K562 (cell line): Measurements from ENCODE around the gene LRRC25. TPM values are rescaled to one million over a fixed set of nuclear protein-coding genes. Genes with fewer than 3 reads are reported as not detected.

Experiments
- ERF ChIP-seq: fragments of 450-650 bp; formaldehyde crosslinking; IDR thresholded peaks from 2 replicates; pipeline ENCODE4 v1.4.0; 2020; ENCODE audit warnings: mild to moderate bottlenecking, mixed read lengths
- FOXJ3 ChIP-seq: sonication (generic); formaldehyde crosslinking; IDR thresholded peaks from 2 replicates; pipeline ENCODE4 v1.4.0; 2020; ENCODE audit warnings: mild to moderate bottlenecking, missing genetic modification reagents
- MEIS2 ChIP-seq: fragments of 450-650 bp; IDR thresholded peaks from 2 replicates; pipeline ENCODE4 v1.6.1; 2014; ENCODE audit warnings: mild to moderate bottlenecking; ENCODE audit not compliant: partially characterized antibody
- MTA2 ChIP-seq: fragments of 450-650 bp; IDR thresholded peaks from 2 replicates; pipeline ENCODE4 v1.6.1; 2016; ENCODE audit warnings: low read depth
- NCOA4 ChIP-seq: fragments of 450-650 bp; IDR thresholded peaks from 2 replicates; pipeline ENCODE4 v1.6.1; 2018; ENCODE audit warnings: mild to moderate bottlenecking; ENCODE audit not compliant: partially characterized antibody
- NFIX ChIP-seq: fragments of 250-450 bp; sonication (Bioruptor Pico); IDR thresholded peaks from 2 replicates; pipeline ENCODE4 v1.4.0; 2020; ENCODE audit warnings: low read depth, mild to moderate bottlenecking, moderate library complexity
- PCBP2 ChIP-seq: fragments of 200-400 bp; formaldehyde crosslinking; IDR thresholded peaks from 2 replicates; pipeline ENCODE4 v1.6.1; 2018; ENCODE audit warnings: low read length, low read depth, mild to moderate bottlenecking, moderate library complexity; ENCODE audit not compliant: poor library complexity, severe bottlenecking
- RFX1 ChIP-seq: fragments of 450-650 bp; IDR thresholded peaks from 2 replicates; pipeline ENCODE4 v1.6.1; 2016; ENCODE audit warnings: mild to moderate bottlenecking, moderate library complexity
- RFX7 ChIP-seq: fragments of 250-450 bp; sonication (Bioruptor Pico); IDR thresholded peaks from 2 replicates; pipeline ENCODE4 v1.5.1; 2021; ENCODE audit warnings: mild to moderate bottlenecking
- RUNX1 ChIP-seq: sonication (generic); IDR thresholded peaks from 2 replicates; pipeline ENCODE4 v1.6.1; 2016; ENCODE audit warnings: antibody characterized with exemption, low read depth
- SETDB1 ChIP-seq: IDR thresholded peaks from one replicate; pipeline ENCODE4 v1.6.1; 2012; ENCODE audit warnings: low read length, control low read depth, inconsistent platforms
- STAG1 ChIP-seq: sonication (generic); formaldehyde crosslinking; IDR thresholded peaks from 2 replicates; pipeline ENCODE4 v1.5.0; 2020; ENCODE audit warnings: missing genetic modification reagents, borderline replicate concordance
- USF1 ChIP-seq: sonication (generic); formaldehyde crosslinking; IDR thresholded peaks from 2 replicates; pipeline ENCODE4 v1.9.0; 2022; ENCODE audit warnings: mild to moderate bottlenecking, missing genetic modification reagents
- ZNF695 ChIP-seq: fragments of 450-650 bp; formaldehyde crosslinking; IDR thresholded peaks from 2 replicates; pipeline ENCODE4 v1.4.0; 2020; ENCODE audit warnings: mild to moderate bottlenecking, moderate library complexity
- polyA plus RNA-seq, 8 experiments: library from polyadenylated mRNA; depleted of rRNA in 4 of 8; stranded (reverse) in 5 of 8; unstranded in 3 of 8; fragments of >200 nt; fragmentation: Nextera tagmentation in 2 of 8; fragmentation: Illumina TruSeq in 1 of 8; extraction: Ambion mirVana in 2 of 8; extraction: Trizol in 1 of 8; gene quantifications; 2 replicates each; pipeline versions ENCODE4 v1.2.1 to v1.2.3, GENCODE V29; 2011 to 2014; ENCODE audit warnings: inconsistent platforms in 1 of 8, missing spikeins in 1 of 8
- total RNA-seq, 7 experiments: library from RNA; depleted of rRNA in 6 of 7; stranded (reverse); fragments of >200 nt in 6 of 7; fragmentation: Illumina TruSeq in 2 of 7; extraction: Trizol in 2 of 7; gene quantifications; 2 replicates each; pipeline versions ENCODE4 v1.2.1 to v1.2.3, GENCODE V29; 2011 to 2021; ENCODE audit warnings: low replicate concordance in 1 of 7
- TF ChIP-seq, protein P1 (sequence below): fragments of 450-650 bp; IDR thresholded peaks from one replicate; pipeline ENCODE4 v1.6.1; 2018; ENCODE audit warnings: mild to moderate bottlenecking, moderate library complexity; ENCODE audit not compliant: partially characterized antibody
- TF ChIP-seq, protein P2 (sequence below): sonication (generic); formaldehyde crosslinking; IDR thresholded peaks from 2 replicates; pipeline ENCODE4 v1.8.0; 2022; ENCODE audit warnings: mild to moderate bottlenecking, low read depth, missing genetic modification reagents
- TF ChIP-seq, protein P3 (sequence below), 2 experiments: fragments of 150-350 bp in 1 of 2; IDR thresholded peaks; 2 replicates each; pipeline ENCODE4 v1.6.1; 2012 to 2016; ENCODE audit warnings: low read depth in 2 of 2, low read length in 2 of 2, mild to moderate bottlenecking in 1 of 2, moderate library complexity in 1 of 2
- TF ChIP-seq, protein P4 (sequence below): fragments of 450-650 bp; IDR thresholded peaks from 2 replicates; pipeline ENCODE4 v1.6.1; 2017; ENCODE audit warnings: mild to moderate bottlenecking, moderate library complexity

Gene LRRC25
- total and polyA plus RNA-seq, 9 of the 15 experiments (the other 6 are each of a cell fraction or from before 2014, with no cell fraction given) = 0.07 to 0.36 (median 0.10) TPM; not detected in 3

- no peak for TF ChIP-seq USF1 (CRISPR knock-in tag)
- no peak for TF ChIP-seq NFIX (CRISPR knock-in tag)
- no peak for TF ChIP-seq FOXJ3 (CRISPR knock-in tag)
- 0 out of 2 replicates have a peak, but pooled peaks have one; percentile 24 for TF ChIP-seq RUNX1
- no peak for TF ChIP-seq RFX7 (CRISPR knock-in tag)
- no peak for TF ChIP-seq MEIS2
- TF ChIP-seq, protein P1, sequence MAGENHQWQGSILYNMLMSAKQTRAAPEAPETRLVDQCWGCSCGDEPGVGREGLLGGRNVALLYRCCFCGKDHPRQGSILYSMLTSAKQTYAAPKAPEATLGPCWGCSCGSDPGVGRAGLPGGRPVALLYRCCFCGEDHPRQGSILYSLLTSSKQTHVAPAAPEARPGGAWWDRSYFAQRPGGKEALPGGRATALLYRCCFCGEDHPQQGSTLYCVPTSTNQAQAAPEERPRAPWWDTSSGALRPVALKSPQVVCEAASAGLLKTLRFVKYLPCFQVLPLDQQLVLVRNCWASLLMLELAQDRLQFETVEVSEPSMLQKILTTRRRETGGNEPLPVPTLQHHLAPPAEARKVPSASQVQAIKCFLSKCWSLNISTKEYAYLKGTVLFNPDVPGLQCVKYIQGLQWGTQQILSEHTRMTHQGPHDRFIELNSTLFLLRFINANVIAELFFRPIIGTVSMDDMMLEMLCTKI = no peak
- TF ChIP-seq NCOA4 = no peak
- TF ChIP-seq, protein P2, sequence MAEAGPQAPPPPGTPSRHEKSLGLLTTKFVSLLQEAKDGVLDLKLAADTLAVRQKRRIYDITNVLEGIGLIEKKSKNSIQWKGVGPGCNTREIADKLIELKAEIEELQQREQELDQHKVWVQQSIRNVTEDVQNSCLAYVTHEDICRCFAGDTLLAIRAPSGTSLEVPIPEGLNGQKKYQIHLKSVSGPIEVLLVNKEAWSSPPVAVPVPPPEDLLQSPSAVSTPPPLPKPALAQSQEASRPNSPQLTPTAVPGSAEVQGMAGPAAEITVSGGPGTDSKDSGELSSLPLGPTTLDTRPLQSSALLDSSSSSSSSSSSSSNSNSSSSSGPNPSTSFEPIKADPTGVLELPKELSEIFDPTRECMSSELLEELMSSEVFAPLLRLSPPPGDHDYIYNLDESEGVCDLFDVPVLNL (CRISPR knock-in tag) = no peak
- TF ChIP-seq, protein P3, sequence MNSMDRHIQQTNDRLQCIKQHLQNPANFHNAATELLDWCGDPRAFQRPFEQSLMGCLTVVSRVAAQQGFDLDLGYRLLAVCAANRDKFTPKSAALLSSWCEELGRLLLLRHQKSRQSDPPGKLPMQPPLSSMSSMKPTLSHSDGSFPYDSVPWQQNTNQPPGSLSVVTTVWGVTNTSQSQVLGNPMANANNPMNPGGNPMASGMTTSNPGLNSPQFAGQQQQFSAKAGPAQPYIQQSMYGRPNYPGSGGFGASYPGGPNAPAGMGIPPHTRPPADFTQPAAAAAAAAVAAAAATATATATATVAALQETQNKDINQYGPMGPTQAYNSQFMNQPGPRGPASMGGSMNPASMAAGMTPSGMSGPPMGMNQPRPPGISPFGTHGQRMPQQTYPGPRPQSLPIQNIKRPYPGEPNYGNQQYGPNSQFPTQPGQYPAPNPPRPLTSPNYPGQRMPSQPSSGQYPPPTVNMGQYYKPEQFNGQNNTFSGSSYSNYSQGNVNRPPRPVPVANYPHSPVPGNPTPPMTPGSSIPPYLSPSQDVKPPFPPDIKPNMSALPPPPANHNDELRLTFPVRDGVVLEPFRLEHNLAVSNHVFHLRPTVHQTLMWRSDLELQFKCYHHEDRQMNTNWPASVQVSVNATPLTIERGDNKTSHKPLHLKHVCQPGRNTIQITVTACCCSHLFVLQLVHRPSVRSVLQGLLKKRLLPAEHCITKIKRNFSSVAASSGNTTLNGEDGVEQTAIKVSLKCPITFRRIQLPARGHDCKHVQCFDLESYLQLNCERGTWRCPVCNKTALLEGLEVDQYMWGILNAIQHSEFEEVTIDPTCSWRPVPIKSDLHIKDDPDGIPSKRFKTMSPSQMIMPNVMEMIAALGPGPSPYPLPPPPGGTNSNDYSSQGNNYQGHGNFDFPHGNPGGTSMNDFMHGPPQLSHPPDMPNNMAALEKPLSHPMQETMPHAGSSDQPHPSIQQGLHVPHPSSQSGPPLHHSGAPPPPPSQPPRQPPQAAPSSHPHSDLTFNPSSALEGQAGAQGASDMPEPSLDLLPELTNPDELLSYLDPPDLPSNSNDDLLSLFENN (IDR thresholded peaks at IDR 0.05; ENCODE audit: low read depth in 2 of 2, low read length in 2 of 2) = no peak; a peak in 1 of 4 replicates
- TF ChIP-seq MTA2 = no peak
- no peak for TF ChIP-seq STAG1
- TF ChIP-seq PCBP2 = no peak
- TF ChIP-seq ZNF695 (CRISPR knock-in tag) = no peak
- no peak for TF ChIP-seq RFX1
- TF ChIP-seq ERF = no peak
- TF ChIP-seq SETDB1 = no peak
- TF ChIP-seq, protein P4, sequence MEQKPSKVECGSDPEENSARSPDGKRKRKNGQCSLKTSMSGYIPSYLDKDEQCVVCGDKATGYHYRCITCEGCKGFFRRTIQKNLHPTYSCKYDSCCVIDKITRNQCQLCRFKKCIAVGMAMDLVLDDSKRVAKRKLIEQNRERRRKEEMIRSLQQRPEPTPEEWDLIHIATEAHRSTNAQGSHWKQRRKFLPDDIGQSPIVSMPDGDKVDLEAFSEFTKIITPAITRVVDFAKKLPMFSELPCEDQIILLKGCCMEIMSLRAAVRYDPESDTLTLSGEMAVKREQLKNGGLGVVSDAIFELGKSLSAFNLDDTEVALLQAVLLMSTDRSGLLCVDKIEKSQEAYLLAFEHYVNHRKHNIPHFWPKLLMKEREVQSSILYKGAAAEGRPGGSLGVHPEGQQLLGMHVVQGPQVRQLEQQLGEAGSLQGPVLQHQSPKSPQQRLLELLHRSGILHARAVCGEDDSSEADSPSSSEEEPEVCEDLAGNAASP = no peak
Observed at GRCh38 chr19:18438331-18439024, 41.1 kb upstream of the LRRC25 start (continued).
